WTC11 (cell line): ENCODE results near the gene OGA. TPM values are rescaled to one million over a fixed set of nuclear protein-coding genes. Genes with fewer than 3 reads are reported as not detected.

Experiments
- ATAC-seq: fragments of 200-7000 bp; cut with Tn5 transposase; 2 replicates; pipeline ENCODE4 v1.10.0; 2021; ENCODE audit warnings: mild to moderate bottlenecking, moderate library complexity
- CTCF ChIA-PET: fragments of 300-600 bp; sonication (Branson Sonifier 250); formaldehyde crosslinking; loops from one replicate; lab custom pipeline; 2021; ENCODE audit warnings: antibody characterized with exemption; lab: Charles Lee
- POLR2A ChIA-PET: fragments of 350-600 bp; sonication (Branson Sonifier 250); formaldehyde crosslinking; loops from one replicate; lab custom pipeline; 2021; ENCODE audit warnings: antibody characterized with exemption; lab: Charles Lee
- DNase-seq: peaks from one replicate; pipeline ENCODE4 v3.0.0; 2021; ENCODE audit warnings: low spot score
- H3K27ac Mint-ChIP-seq: 2 replicates; pipeline ENCODE4 v1.8.0; 2021; ENCODE audit warnings: mixed read lengths
- H3K27me3 Mint-ChIP-seq: 2 replicates; pipeline ENCODE4 v1.8.0; 2021; ENCODE audit warnings: low read depth, mild to moderate bottlenecking, moderate library complexity, mixed read lengths
- H3K36me3 Mint-ChIP-seq: 2 replicates; pipeline ENCODE4 v1.8.0; 2021; ENCODE audit warnings: mixed read lengths
- H3K4me1 Mint-ChIP-seq: 2 replicates; pipeline ENCODE4 v1.8.0; 2022; ENCODE audit warnings: mixed read lengths
- H3K4me3 Mint-ChIP-seq: 2 replicates; pipeline ENCODE4 v1.8.0; 2021; ENCODE audit warnings: mild to moderate bottlenecking, moderate library complexity, mixed read lengths
- H3K9me3 Mint-ChIP-seq: 2 replicates; pipeline ENCODE4 v1.8.0; 2021; ENCODE audit warnings: mixed read lengths
- ATF3 ChIP-seq: sonication (generic); formaldehyde crosslinking; conservative IDR thresholded peaks from 2 replicates; pipeline ENCODE4 v1.8.1; 2022; ENCODE audit warnings: mild to moderate bottlenecking, missing genetic modification reagents
- CDX4 ChIP-seq: fragments of 250-450 bp; sonication (Bioruptor Pico); IDR thresholded peaks from 2 replicates; pipeline ENCODE4 v1.9.0; 2021; ENCODE audit warnings: moderate library complexity, mild to moderate bottlenecking, inconsistent platforms, borderline replicate concordance
- ERG ChIP-seq: fragments of 250-450 bp; sonication (Bioruptor Pico); IDR thresholded peaks from 2 replicates; pipeline ENCODE4 v1.8.0; 2021; ENCODE audit warnings: mild to moderate bottlenecking
- ESRRA ChIP-seq: sonication (generic); formaldehyde crosslinking; IDR thresholded peaks from 2 replicates; pipeline ENCODE4 v1.8.1; 2022; ENCODE audit warnings: mild to moderate bottlenecking, missing genetic modification reagents, borderline replicate concordance
- GABPB1 ChIP-seq: sonication (generic); formaldehyde crosslinking; IDR thresholded peaks from 2 replicates; pipeline ENCODE4 v1.8.1; 2023; ENCODE audit warnings: mild to moderate bottlenecking, missing genetic modification reagents
- HMGA2 ChIP-seq: fragments of 250-450 bp; sonication (Bioruptor Pico); IDR thresholded peaks from 2 replicates; pipeline ENCODE4 v1.4.0; 2021; ENCODE audit warnings: mild to moderate bottlenecking, moderate library complexity
- NFATC4 ChIP-seq: fragments of 250-450 bp; sonication (Bioruptor Pico); IDR thresholded peaks from 2 replicates; pipeline ENCODE4 v1.9.0; 2021; ENCODE audit warnings: mild to moderate bottlenecking
- NFYB ChIP-seq: sonication (generic); formaldehyde crosslinking; conservative IDR thresholded peaks from 2 replicates; pipeline ENCODE4 v1.8.0; 2022; ENCODE audit warnings: low read depth, missing genetic modification reagents
- SP1 ChIP-seq: sonication (generic); formaldehyde crosslinking; conservative IDR thresholded peaks from 2 replicates; pipeline ENCODE4 v1.8.1; 2022; ENCODE audit warnings: missing genetic modification reagents
- STAT6 ChIP-seq: sonication (generic); formaldehyde crosslinking; conservative IDR thresholded peaks from 2 replicates; pipeline ENCODE4 v1.8.1; 2023; ENCODE audit warnings: mild to moderate bottlenecking, low read depth, missing genetic modification reagents, moderate library complexity
- TCF7 ChIP-seq: sonication (generic); formaldehyde crosslinking; IDR thresholded peaks from 2 replicates; pipeline ENCODE4 v1.8.0; 2022; ENCODE audit warnings: mild to moderate bottlenecking, low read depth, missing genetic modification reagents, moderate library complexity
- ZBTB21 ChIP-seq: sonication (generic); formaldehyde crosslinking; IDR thresholded peaks from 2 replicates; pipeline ENCODE4 v1.8.1; 2023; ENCODE audit warnings: mild to moderate bottlenecking, missing genetic modification reagents, borderline replicate concordance
- ZNF219 ChIP-seq: sonication (generic); formaldehyde crosslinking; IDR thresholded peaks from 2 replicates; pipeline ENCODE4 v1.8.0; 2023; ENCODE audit warnings: missing genetic modification reagents, mild to moderate bottlenecking, borderline replicate concordance
- ZNF232 ChIP-seq: sonication (generic); formaldehyde crosslinking; IDR thresholded peaks from 2 replicates; pipeline ENCODE4 v1.8.0; 2022; ENCODE audit warnings: mild to moderate bottlenecking, missing genetic modification reagents
- ZNF281 ChIP-seq: sonication (generic); formaldehyde crosslinking; IDR thresholded peaks from 2 replicates; pipeline ENCODE4 v1.8.0; 2023; ENCODE audit warnings: mild to moderate bottlenecking, missing genetic modification reagents
- ZNF532 ChIP-seq: fragments of 250-450 bp; sonication (Bioruptor Pico); IDR thresholded peaks from 2 replicates; pipeline ENCODE4 v1.9.0; 2021; ENCODE audit warnings: mild to moderate bottlenecking, borderline replicate concordance
- ZSCAN18 ChIP-seq: fragments of 250-450 bp; sonication (Bioruptor Pico); IDR thresholded peaks from 2 replicates; pipeline ENCODE4 v2.1.2; 2022; ENCODE audit warnings: mild to moderate bottlenecking, moderate library complexity
- total RNA-seq: library from RNA; stranded (reverse); gene quantifications from 3 replicates; pipeline ENCODE4 v1.2.3, GENCODE V29; 2021

Gene OGA
- total RNA-seq, 1 experiment from 2014 or later = 111 TPM

GRCh38 chr10:101784558-101784957 is 33.7 kb downstream of the OGA start (continued):
- TF ChIP-seq ZNF532 (CRISPR knock-in tag) = no peak

GRCh38 chr10:101783736-101784118 is 34.5 kb downstream of the OGA start:
- ChIA-PET POLR2A (interaction anchor here (0.9 to 3.0 kb wide), 4 partner anchors 10 to 181 kb away, joined by 3 to 14 read pairs (median 4); partner anchors contain the start of gene OGA), CTCF (interaction anchor here (0.7 to 11.0 kb wide), 12 partner anchors 8 to 569 kb away, joined by 3 to 370 read pairs (median 6); partner anchors contain the start of genes KCNIP2 and OGA)
- H3K27me3 Mint-ChIP-seq = peaks cover 4% of the 10 kb centered on the region
- peaks cover 45% of the 10 kb centered on the region for H3K4me1 Mint-ChIP-seq
- DNase-seq (no peak), ATAC-seq (no peak)
- peak overlapping the region; percentile 92 for H3K27ac Mint-ChIP-seq
- H3K36me3 Mint-ChIP-seq = peaks cover 20% of the 10 kb centered on the region
- H3K9me3 Mint-ChIP-seq = no peaks in the 10 kb centered on the region
- TF ChIP-seq SP1 (CRISPR knock-in tag) = no peak
- TF ChIP-seq GABPB1 (CRISPR knock-in tag) = no peak
- 0 out of 2 replicates have a peak, but pooled peaks have one; percentile 34 for TF ChIP-seq NFATC4 (CRISPR knock-in tag)
- TF ChIP-seq ZNF219 (CRISPR knock-in tag) = no peak
- no peak for TF ChIP-seq ZNF281 (CRISPR knock-in tag)
- no peak for TF ChIP-seq ATF3 (CRISPR knock-in tag)
- no peak for TF ChIP-seq ZSCAN18 (CRISPR knock-in tag)
- TF ChIP-seq ESRRA (CRISPR knock-in tag) = no peak
- TF ChIP-seq NFYB (CRISPR knock-in tag) = no peak
- TF ChIP-seq ZNF232 (CRISPR knock-in tag) = no peak
- no peak for TF ChIP-seq CDX4
- no peak for TF ChIP-seq STAT6 (CRISPR knock-in tag)
- TF ChIP-seq ERG (CRISPR knock-in tag) = 0 out of 2 replicates have a peak, but pooled peaks have one; percentile 22
- no peak for TF ChIP-seq HMGA2 (CRISPR knock-in tag)
- no peak for TF ChIP-seq TCF7 (CRISPR knock-in tag)
- TF ChIP-seq ZBTB21 (CRISPR knock-in tag) = no peak
- peak overlapping the region; percentile 100 for H3K4me3 Mint-ChIP-seq
